ENCODE results near the gene NRG2.

Gene NRG2

DNA sequence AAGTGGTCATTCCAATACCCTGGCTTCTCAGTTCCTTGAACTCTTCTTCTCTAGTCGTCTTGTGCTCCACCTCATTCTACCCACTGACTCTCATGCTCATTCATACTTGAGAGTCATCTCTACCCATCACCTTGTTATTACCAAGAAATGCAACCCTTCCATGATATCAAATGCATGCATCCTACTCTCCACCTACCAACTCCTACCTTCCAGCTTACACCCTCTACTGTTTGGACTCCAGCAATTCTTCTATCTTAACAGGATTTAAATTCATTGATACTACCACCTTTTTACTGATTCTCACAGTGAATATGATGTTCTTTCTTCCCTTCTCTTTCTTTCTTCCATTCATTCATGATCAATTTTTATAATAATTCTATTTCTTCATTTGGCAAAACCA, 30.7 kb downstream of the NRG2 start:
- Histone ChIP-seq H3K36me3 (ENCODE audit: insufficient read depth, low read length) (no peaks in the 10 kb centered on the region), H3K4me3 (no peak overlapping the region), H3K9ac (ENCODE audit: insufficient read length) (no peak overlapping the region), H3K9me3 (ENCODE audit: low read depth, low read length) (no peaks in the 10 kb centered on the region), H3K27ac (no peak overlapping the region)
- DNase-seq (ENCODE audit: low read depth, low spot score) = no peak
- TF ChIP-seq FOXP2 (optimal IDR thresholded peaks at IDR 0.05; ENCODE audit: control extremely low read depth, extremely low read length, insufficient read depth) (no peak), EZH2 (IDR thresholded peaks at IDR 0.05) (no peak), POLR2AphosphoS5 (IDR thresholded peaks at IDR 0.05; ENCODE audit: borderline replicate concordance, low read depth, low read length) (no peak)

DNA sequence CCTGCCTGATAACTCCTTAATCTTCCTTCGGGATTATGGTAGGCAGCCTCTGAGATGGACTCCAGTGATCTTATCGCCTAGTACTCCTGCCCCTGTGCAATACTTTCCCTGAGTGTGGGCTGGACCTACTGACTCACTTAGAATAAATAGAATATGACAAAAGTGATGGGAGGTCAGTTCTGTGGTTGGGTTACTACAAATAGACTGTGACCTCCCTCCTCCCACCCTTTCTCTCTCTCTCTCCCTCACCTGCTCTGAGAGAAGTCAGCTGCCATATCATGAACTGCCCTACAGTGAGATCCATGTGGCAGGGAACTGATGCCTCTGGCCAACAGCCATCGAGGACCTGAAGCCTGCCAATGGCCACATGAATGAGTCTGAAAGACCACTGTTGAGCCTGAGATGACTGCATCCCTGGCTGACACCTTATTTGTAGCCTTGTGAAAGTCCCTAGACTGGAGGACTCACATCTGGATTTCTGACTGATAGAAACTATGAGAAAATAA, 31.7 kb downstream of the NRG2 start:
- Histone ChIP-seq H3K27ac (no peak overlapping the region), H3K9me3 (ENCODE audit: low read depth, low read length) (no peaks in the 10 kb centered on the region), H3K4me3 (no peak overlapping the region), H3K9ac (ENCODE audit: insufficient read length) (no peak overlapping the region), H3K36me3 (ENCODE audit: insufficient read depth, low read length) (no peaks in the 10 kb centered on the region)
- TF ChIP-seq FOXP2 (optimal IDR thresholded peaks at IDR 0.05; ENCODE audit: control extremely low read depth, extremely low read length, insufficient read depth) (no peak), POLR2AphosphoS5 (IDR thresholded peaks at IDR 0.05; ENCODE audit: borderline replicate concordance, low read depth, low read length) (no peak), EZH2 (IDR thresholded peaks at IDR 0.05) (no peak)
- no peak for DNase-seq (ENCODE audit: low read depth, low spot score)

DNA sequence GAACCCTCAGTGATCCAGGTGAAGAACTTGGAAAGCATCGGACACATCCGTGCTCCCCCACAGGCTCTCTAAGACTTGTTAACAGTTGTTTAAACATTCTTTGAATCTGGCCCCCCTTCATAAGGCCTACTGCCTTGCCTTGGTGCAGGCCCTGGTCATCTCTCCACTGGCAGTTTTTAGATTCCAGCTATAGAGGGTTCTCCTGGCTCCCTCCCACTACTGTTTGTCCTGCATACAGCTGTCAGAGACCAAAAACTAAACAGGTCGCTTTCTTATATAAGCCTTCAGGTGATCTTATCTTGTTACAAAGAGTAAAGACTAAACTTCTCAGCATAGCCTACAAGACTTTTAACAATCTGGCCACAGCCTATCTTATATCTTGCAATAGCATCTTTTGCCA, 32.3 kb downstream of the NRG2 start:
- no peak for TF ChIP-seq FOXP2 (optimal IDR thresholded peaks at IDR 0.05; ENCODE audit: control extremely low read depth, extremely low read length, insufficient read depth)
- no peak for TF ChIP-seq EZH2 (IDR thresholded peaks at IDR 0.05)
- no peak for TF ChIP-seq POLR2AphosphoS5 (IDR thresholded peaks at IDR 0.05; ENCODE audit: borderline replicate concordance, low read depth, low read length)
- no peak for DNase-seq (ENCODE audit: low read depth, low spot score)
- H3K9me3 ChIP-seq (ENCODE audit: low read depth, low read length) = no peaks in the 10 kb centered on the region

GRCh38 chr5:140007311-140007710, 35.8 kb downstream of the NRG2 start:
- no peak for DNase-seq (ENCODE audit: low read depth, low spot score)
- TF ChIP-seq EZH2 (IDR thresholded peaks at IDR 0.05) (no peak), FOXP2 (optimal IDR thresholded peaks at IDR 0.05; ENCODE audit: control extremely low read depth, extremely low read length, insufficient read depth) (no peak), POLR2AphosphoS5 (IDR thresholded peaks at IDR 0.05; ENCODE audit: borderline replicate concordance, low read depth, low read length) (no peak)
- no peaks in the 10 kb centered on the region for H3K36me3 ChIP-seq (ENCODE audit: insufficient read depth, low read length)
- H3K9ac ChIP-seq (ENCODE audit: insufficient read length) = no peak overlapping the region
- no peak overlapping the region for H3K27ac ChIP-seq
- H3K9me3 ChIP-seq (ENCODE audit: low read depth, low read length) = no peaks in the 10 kb centered on the region
- H3K4me3 ChIP-seq = no peak overlapping the region

More for the DNA sequence above, 32.3 kb downstream of the NRG2 start:
- H3K27ac ChIP-seq = no peak overlapping the region
- H3K4me3 ChIP-seq = no peak overlapping the region
- H3K36me3 ChIP-seq (ENCODE audit: insufficient read depth, low read length) = no peaks in the 10 kb centered on the region
- H3K9ac ChIP-seq (ENCODE audit: insufficient read length) = no peak overlapping the region

DNA sequence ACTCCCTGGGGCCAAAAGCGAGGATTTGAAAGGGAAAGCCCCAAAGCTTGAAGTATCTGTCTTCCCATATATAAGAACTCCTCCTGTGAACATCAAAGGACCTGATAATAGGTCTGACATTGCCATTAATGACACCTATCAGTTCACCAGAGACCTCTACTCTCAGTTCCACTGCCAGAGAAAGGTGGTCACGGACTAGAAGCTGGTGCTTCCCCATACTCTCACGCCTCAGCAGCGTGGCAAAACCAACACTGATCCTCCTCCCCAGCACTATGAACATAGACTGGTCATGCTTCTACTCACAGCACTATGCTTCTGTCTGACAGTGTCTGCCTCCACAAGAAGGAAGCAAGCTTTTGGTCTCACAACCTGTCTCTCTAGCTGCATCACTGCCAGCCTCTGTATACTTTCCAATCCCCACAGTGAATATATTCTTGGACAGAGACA, 37.9 kb downstream of the NRG2 start:
- Histone ChIP-seq H3K9me3 (ENCODE audit: low read depth, low read length) (no peaks in the 10 kb centered on the region), H3K9ac (ENCODE audit: insufficient read length) (no peak overlapping the region), H3K4me3 (no peak overlapping the region), H3K27ac (no peak overlapping the region), H3K36me3 (ENCODE audit: insufficient read depth, low read length) (no peaks in the 10 kb centered on the region)
- no peak for TF ChIP-seq FOXP2 (optimal IDR thresholded peaks at IDR 0.05; ENCODE audit: control extremely low read depth, extremely low read length, insufficient read depth)
- no peak for DNase-seq (ENCODE audit: low read depth, low spot score)

- H3K9me3 ChIP-seq (ENCODE audit: low read depth, low read length) = no peaks in the 10 kb centered on the region
- no peak for TF ChIP-seq POLR2AphosphoS5 (IDR thresholded peaks at IDR 0.05; ENCODE audit: borderline replicate concordance, low read depth, low read length)
- no peak for DNase-seq (ENCODE audit: low read depth, low spot score)
- no peaks in the 10 kb centered on the region for H3K36me3 ChIP-seq (ENCODE audit: insufficient read depth, low read length)
- no peak overlapping the region for H3K9ac ChIP-seq (ENCODE audit: insufficient read length)
- no peak overlapping the region for H3K27ac ChIP-seq
- no peak overlapping the region for H3K4me3 ChIP-seq
Measured at GRCh38 chr5:140004174-140004573, 38.9 kb downstream of the NRG2 start.

DNA sequence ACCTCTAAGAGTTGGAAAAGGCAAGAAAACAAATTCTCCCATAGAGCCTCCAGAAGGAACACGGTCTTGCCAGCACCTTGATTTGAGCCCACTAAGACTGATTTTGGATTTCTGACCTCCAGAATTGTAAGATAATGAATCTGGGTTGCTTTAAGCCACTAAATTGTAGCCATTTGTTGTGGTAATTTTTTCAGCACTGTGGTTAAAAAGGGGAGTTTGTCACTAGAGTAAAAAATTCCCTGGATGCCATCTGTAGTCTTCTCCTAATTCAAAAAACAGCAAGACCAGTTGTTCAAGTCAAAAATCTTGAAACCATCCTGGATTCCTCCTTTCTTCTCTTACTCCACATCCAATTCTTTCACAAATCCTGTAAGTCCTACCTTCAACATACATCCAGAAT, 39.6 kb downstream of the NRG2 start:
- no peak for DNase-seq (ENCODE audit: low read depth, low spot score)
- no peak overlapping the region for H3K27ac ChIP-seq
- H3K9me3 ChIP-seq (ENCODE audit: low read depth, low read length) = no peaks in the 10 kb centered on the region
- H3K9ac ChIP-seq (ENCODE audit: insufficient read length) = no peak overlapping the region
- TF ChIP-seq POLR2AphosphoS5 (IDR thresholded peaks at IDR 0.05; ENCODE audit: borderline replicate concordance, low read depth, low read length) = no peak
- TF ChIP-seq EZH2 (IDR thresholded peaks at IDR 0.05) = no peak
- TF ChIP-seq FOXP2 (optimal IDR thresholded peaks at IDR 0.05; ENCODE audit: control extremely low read depth, extremely low read length, insufficient read depth) = no peak
- H3K36me3 ChIP-seq (ENCODE audit: insufficient read depth, low read length) = no peaks in the 10 kb centered on the region
- no peak overlapping the region for H3K4me3 ChIP-seq

- Histone ChIP-seq H3K4me3 (no peak overlapping the region), H3K36me3 (ENCODE audit: insufficient read depth, low read length) (no peaks in the 10 kb centered on the region), H3K27ac (no peak overlapping the region), H3K9me3 (ENCODE audit: low read depth, low read length) (no peaks in the 10 kb centered on the region), H3K9ac (ENCODE audit: insufficient read length) (no peak overlapping the region)
- no peak for DNase-seq (ENCODE audit: low read depth, low spot score)
- TF ChIP-seq POLR2AphosphoS5 (IDR thresholded peaks at IDR 0.05; ENCODE audit: borderline replicate concordance, low read depth, low read length) = no peak
- TF ChIP-seq FOXP2 (optimal IDR thresholded peaks at IDR 0.05; ENCODE audit: control extremely low read depth, extremely low read length, insufficient read depth) = no peak
- TF ChIP-seq EZH2 (IDR thresholded peaks at IDR 0.05) = no peak
Measured at GRCh38 chr5:140000332-140000731, 42.8 kb downstream of the NRG2 start.

DNA sequence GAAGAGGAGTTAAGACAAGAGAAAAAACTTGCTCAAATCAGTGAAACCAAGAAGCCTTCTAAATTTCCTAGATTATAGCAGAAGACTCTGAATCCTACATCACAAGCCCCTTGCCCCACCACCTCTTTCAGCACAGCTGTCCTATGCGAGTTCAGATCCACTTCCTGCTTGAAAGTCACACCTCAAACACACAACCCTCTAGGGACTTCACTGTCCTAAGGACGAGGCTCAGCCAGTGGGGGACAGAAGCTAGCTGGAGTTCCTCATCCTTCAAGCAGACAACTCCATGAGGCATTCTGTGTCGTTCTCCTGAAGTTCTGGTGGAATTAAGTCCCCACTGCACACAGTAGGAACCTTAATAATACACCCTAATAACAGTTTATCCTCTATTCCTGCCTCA, 44.3 kb downstream of the NRG2 start:
- Histone ChIP-seq H3K9ac (ENCODE audit: insufficient read length) (no peak overlapping the region), H3K27ac (no peak overlapping the region), H3K36me3 (ENCODE audit: insufficient read depth, low read length) (no peaks in the 10 kb centered on the region), H3K9me3 (ENCODE audit: low read depth, low read length) (no peaks in the 10 kb centered on the region), H3K4me3 (no peak overlapping the region)
- TF ChIP-seq EZH2 (IDR thresholded peaks at IDR 0.05) (no peak), POLR2AphosphoS5 (IDR thresholded peaks at IDR 0.05; ENCODE audit: borderline replicate concordance, low read depth, low read length) (no peak), FOXP2 (optimal IDR thresholded peaks at IDR 0.05; ENCODE audit: control extremely low read depth, extremely low read length, insufficient read depth) (no peak)
- no peak for DNase-seq (ENCODE audit: low read depth, low spot score)

Data from SK-N-MC (cell line).